HG03575 (cell line): ENCODE measurements around the gene VEGFD.

ENCODE experiments used
- ATAC-seq: cut with Tn5 transposase; IDR thresholded peaks from one replicate; pipeline ENCODE4 v1.9.1; 2021; ENCODE audit not compliant: unreplicated experiment, insufficient number of reproducible peaks, low FRiP score; ENCODE audit errors: extremely low read depth

Gene VEGFD, protein sequence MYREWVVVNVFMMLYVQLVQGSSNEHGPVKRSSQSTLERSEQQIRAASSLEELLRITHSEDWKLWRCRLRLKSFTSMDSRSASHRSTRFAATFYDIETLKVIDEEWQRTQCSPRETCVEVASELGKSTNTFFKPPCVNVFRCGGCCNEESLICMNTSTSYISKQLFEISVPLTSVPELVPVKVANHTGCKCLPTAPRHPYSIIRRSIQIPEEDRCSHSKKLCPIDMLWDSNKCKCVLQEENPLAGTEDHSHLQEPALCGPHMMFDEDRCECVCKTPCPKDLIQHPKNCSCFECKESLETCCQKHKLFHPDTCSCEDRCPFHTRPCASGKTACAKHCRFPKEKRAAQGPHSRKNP

DNA sequence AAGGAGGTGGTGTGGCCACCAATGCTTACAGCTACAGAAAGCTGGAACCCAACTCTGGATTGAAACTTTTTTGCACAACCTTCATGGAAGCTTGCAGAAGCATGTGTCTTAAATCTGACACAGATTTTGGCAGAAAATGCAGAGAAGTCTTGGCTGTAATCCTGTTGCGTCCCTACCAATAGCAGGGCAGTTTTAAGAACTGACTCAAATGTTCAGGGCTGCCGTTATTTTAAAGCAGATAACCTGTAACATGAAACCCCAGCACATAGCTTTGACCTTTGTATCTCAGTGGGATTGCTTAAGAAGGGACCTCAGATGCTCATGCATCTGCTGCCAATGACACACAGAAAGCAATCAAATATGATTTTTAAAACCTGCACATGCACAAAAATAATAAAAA lies at the start of gene VEGFD:
Gene VEGFD, minus strand, starts transcription at position 110 of the 400 bp plus-strand sequence. CDS start 467 bp downstream, outside the sequence.
- ATAC-seq: no peak

DNA sequence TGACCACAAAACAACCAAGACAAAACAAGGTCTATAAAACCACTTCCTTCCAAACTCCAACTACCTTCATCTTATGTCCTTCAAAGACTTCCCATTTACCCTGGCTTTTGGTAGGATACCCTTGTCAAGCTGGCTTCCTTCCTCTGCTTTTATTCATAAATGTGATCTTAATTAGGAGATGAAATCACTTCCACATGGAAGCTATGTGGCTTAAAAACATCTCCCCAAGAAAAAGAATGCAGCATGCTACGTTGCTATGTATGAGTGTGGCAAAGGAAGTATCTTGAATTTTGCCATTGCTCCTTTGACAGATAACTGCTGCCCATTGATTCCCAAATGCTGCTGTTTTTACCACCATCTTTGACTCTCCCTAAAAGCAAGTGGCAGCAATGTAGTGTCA lies 46.4 kb upstream of the VEGFD start:
- ATAC-seq: no peak

DNA sequence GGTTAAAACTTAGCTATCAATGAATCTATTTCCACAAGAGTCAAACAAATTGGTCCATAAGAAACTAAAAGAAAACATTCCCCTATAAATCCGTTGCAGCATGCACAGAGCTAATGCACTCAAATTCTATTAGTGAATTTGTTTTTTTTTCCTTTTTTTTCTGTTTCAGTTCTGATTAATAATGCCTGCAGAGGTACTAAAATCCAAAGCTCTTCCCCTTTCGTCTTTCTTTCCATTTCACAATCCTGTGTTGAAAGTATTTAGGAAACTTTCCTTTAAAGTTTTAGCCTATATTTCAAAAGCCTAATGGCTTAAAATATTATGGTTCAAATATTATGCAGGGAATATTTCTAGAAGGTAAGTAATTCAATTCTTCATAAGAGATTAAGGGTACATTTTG lies 45.9 kb upstream of the VEGFD start:
- no peak for ATAC-seq

DNA sequence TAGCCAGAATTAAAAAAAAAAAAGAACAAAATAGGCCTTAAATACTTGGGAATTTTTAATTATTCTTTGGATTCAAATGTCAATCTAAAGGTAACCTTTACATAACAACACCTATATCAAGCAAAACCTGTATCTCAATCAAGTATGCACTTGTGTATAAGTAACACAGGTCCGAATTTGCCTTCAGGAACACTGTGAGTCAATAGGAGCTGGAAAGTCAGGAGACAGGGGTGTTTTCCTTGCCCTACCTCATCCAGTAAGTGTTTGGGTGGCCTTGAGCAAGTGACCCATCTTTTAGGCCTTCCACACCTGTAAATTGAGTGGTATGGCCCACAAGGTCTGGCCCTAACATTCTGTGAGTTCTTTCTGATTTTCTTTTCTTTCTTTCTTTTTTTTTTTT lies 40.8 kb upstream of the VEGFD start:
- no peak for ATAC-seq

DNA sequence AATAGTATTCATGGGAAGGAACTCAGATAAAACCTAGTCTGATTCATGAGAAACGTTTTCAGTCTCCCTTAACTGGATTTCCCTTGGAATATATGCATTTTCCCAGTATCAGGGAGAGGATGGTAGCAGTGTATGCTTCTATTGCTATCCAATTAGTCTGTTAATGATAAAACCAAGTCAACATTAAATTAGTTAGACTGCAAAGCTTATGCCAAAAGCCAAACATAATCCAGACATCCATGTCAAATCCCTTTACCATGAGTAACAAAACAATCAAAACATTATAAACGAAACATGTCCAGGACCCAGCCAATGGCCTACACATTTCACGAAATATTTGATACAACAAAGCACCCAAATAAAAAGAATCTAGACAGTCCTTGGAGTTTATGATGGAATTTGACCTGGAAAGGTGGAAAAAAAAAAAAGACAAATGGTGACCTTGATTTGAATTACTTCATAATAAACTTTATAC lies 34.5 kb upstream of the VEGFD start:
- ATAC-seq: no peak

DNA sequence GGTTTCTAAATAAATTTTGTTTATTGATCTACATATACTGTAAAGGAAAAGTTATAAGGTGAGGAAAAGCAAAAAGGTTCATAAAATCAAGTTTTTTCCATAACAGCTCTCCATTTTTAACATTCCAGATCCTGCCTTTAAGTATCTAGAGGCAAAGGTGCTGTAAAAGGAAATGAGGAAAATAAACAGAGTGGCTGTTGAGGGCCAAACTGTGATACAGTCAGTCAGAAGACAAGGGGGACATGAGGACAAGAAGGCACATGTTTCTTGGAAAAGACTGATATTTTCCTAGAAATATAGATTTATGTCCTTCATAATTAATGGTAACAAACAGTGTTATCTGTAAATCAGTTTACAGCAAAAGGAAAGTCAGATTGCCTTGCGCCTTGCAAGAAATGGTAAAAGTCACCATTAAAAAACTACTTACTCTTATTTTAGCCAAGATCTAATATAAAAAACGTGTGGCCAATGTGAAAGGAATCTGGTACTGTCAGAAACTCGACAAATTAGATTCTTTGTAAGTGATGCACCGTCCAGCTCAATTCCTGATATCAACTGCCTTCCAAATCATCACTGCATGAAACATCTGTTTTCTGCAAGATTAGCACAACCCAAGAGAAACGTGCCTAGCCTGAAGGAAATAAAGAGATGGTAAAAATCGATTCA lies 34.0 kb upstream of the VEGFD start:
- ATAC-seq: no peak

DNA sequence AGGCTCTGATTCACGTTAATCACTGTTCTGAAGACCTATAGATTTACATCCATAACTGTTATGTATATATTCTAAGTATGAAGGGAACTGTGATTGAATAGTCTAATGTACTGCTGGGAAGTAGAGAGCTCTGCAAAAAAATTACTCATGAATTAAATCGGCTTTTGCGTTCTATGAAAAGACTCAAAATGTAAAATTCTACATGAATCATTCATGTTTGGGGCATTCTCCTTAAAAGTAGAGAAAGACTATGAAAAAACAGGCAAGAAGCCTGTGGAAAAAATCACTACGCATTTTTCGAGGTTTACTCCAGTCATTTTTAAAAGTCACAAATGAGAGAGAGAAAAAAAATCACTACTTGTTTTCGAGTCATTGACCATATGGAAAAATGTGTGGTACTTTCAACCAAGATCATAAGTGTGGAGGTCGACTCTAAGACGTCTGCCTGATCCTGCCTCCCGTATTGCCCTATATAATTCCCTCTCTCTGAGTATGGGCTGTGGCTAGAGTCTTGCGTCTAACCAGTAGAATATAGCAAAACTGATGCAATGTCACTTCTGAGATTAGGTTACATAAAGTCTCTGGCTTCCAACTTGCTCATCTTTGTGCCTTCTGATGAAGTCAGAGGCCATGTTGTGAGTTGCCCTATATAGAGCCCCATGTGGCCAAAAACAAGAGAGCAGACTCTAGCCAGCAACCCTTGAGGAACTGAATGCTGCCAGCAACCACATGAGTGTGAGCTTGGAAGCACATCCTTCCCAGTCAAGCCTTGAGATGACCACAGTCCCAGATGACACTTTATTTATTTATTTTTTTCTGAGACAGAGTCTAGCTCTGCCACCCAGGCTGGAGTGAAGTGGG lies 32.1 kb upstream of the VEGFD start:
- ATAC-seq: no peak

DNA sequence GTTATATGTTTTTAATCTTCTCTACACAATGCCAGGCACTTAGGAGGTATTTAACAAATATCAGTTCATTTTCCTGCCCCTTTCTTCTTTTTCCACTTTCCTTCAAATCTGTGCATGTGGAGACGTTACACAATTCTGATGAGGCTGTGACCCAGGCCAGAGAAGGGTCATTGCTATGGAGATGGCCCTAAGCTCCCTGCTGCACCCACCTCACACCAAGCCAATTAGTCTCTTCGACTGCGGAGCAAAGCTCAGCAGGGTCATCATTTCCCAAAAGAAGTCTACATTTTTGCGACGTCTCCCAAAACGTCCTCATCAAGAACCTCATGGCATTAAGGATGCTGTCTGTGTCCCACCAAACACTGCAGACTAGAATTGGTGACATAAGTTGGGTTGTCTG lies 28.9 kb upstream of the VEGFD start:
- ATAC-seq: no peak

DNA sequence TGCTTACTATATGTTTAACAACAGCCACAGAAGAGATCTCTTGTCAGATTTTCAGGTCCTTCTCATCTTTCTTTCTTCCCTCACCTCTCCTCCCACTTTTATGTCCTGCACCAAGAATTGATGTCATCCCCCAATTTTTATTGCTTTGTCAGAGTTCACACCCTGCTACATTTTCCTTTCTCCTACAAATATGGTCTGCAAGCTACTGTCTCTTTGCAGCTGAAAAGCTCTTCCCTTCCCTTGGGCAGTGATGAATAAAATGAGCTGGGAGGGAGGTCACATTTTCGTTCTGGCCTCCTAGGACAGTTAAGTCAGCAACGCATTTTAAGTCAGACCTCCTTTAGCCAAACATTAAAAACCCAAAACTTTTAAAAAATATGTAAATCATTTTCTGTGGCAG lies 26.7 kb upstream of the VEGFD start:
- ATAC-seq: no peak

DNA sequence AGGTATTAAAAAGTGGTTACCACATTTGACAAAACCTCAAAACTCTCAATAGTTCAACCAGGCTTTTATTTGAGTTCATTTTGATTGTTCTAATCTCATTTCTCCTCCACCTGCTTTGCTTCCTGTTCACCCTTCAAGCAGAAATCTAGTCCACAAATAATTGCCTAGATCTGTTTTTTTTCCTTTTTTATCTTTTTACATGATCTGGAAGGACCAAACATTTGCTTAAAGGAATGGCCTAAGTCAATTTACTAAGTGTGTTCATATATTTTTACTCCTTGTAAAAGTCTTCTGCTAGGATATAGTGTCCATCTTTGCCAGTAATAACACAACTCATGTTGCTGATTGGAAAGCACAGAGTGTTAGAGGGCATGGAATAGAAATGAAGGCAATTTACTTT lies 26.2 kb upstream of the VEGFD start:
- ATAC-seq: no peak

DNA sequence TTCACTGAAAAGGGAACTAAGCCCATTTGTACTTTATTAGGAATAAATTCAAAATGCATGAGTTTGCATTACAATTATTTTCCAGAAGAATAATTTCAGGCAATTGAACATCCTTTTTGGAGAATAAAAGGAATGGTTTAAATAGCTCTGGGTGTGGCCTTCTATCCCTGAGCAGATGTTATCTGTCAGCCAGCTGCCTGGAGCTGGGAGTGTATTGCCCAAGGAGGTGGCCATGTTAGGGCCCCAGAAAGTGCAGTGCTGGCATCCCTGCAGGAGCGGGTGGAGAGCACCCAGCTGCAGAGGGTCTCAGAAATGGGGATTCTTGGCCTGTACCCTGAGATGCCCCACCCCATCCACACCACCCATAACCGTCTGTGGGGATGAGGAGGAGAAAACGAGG lies 21.6 kb upstream of the VEGFD start:
- no peak for ATAC-seq

DNA sequence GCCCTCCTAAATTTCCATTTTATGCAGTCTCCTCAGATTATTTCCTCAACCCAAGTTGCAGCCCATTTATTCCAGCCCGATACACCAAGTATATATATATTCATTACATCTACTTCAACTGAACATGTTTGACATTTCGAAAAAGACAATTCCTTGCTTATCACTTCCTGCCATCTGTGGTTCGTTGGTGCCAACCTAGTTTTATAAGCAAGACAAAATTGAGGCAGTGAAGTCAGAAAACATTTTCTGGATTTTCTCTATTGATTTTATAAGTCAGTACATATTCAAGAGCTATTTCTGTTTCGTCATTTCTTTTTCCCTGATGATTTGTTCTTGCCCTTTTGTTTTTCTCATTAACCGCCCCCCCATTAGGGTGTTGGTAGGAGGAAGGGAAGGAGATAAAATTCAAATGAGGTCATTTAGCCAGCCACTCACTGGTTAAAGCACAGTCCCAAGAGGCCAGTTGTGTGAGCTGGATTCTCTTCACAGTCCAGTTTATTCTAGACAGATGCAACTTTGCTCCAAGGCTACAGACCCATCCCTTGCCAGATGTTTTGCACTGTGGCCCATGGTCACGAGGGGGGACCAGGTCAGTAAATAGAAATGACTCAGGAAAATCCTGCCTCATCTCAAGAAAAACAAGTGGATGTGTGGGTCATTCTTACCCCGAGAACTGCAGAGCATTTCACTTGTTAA lies 20.3 kb upstream of the VEGFD start:
- ATAC-seq: no peak

DNA sequence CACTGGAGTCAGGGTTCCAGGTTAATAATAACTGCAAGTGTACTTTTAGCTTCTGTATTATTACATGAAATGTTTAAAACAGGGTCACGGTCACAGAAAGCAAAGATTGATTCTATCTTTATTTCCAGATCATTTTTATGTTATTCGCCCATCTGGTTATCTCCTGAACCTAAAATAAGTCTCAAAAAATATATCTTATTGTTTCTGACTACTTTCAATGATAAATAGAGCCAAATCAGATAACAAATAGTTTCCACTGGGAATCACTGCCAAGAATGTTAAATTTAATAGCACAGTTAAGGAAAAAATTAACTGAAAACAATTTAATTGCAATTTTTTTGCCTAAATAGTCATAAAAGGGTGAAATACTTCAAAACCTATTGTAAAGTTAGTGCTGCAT lies 17.2 kb upstream of the VEGFD start:
- ATAC-seq: no peak

DNA sequence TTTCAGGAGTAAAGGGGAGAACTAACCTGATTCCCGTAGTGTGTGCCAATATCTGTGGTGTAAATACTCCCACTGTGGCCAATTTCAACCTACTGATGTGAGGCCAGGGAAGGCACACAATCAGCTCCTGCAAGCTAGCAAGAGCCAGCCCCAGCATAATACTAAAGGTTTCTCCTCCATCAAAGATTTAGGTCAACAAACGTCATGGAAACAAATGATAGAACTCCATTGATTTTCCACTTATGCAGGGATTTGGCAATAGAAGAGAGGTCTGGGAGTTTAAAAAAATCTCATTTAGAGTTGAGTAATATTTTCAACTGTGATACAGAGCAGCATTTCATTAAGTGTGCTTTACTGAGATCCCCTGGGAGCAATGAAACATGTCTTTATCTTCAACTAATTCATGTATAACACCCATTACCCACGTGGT lies 15.8 kb upstream of the VEGFD start:
- no peak for ATAC-seq

DNA sequence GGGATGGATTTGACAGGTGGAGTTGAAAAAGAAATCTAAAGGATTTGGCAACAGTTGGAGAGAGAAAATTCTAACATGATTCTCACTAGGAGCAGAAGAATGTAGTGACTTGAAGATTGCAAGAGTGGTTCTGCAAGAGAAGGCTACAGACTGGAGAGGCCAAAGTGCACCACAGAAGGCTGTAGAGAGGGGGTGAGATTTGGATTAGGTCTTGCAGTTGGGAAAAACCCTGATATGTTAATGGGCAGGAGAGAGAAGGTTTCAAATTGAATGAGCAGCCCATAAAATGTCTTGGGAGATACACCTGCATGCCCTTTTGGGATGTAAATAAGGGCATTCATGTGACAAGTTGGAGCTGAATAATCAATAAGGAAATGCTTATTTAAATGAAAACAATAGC lies 14.7 kb upstream of the VEGFD start:
- no peak for ATAC-seq

DNA sequence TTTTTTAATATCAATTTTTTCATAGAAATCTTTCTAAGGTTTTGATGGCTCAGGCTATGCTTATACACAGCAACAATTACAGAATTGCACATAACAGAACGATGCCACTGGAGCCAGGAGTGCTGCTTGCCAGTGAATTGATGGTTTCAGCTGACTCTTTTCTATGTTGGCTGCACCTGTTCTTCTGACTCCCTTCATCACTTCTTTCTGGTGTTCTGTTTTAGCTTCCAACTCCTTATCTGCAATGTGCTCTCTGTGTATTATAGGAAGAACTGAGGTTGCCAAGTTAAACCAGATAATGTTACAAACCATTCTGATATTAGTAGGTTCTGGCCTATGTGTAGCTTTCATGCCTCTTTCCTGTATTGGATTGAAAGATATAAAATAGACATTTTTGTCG lies 11.6 kb upstream of the VEGFD start:
- ATAC-seq: no peak

DNA sequence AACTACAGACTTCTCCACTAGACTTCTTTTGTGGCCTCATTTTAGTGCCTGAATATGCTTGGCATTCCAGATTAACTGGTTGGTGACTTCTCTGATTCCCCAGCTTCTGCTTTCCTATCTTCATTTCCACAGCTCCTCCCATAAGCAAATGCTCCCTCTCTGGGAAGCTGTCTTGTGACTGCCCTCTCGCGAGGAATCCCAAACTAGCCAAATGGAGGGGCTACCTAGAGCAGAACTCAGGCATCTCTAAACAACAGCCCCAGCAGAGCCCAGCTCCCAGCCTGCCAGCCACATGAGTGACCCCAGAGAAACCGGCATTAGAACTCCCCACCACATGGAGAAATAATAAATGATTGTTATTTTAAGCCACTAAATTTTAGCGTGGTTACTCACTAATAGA lies 7.6 kb upstream of the VEGFD start:
- ATAC-seq: no peak

DNA sequence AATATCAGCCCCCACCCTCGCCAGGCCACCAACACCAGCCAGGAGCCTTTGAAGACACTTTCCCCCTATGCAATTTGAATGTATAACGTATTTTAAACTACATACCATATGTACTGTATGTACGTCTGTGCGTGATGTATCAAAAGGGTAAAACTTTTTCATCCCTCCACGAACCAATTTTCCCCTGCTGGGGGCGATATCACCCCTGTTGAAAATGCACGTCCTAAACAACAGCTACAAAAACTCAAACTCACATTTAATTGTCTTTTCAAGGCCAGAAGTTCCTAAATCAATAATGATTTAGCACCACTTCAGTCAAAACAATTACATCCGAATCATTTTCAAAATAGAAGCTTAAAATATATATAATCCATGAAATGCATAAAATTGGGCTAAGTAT lies 1.4 kb downstream of the VEGFD start:
- ATAC-seq: no peak

DNA sequence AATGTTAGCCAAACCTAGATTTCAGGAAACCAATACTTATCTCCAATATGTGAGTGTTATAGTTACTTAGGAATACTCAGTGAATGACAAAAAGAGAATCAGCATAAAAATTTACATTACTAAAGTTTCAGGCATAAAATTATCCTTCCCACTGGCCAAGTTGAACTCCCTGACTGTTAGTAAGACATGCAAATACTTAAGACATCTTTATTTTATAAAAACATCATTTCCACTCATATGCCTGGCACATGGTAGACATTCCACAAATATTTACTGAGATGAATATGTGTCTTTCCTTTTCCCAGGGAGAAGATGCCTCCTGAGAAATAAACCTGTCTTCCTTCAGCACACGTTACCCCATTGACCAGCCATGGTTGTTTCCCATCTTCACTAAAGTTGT lies 7.3 kb downstream of the VEGFD start:
- ATAC-seq: no peak
